ENCODE measurements around the gene ACP7. TPM values are rescaled to one million over a fixed set of nuclear protein-coding genes. Genes with fewer than 3 reads are reported as not detected.

ACP7 gene
- total and polyA plus RNA-seq, 12 donors, result not detected

- TF ChIP-seq, protein P1, sequence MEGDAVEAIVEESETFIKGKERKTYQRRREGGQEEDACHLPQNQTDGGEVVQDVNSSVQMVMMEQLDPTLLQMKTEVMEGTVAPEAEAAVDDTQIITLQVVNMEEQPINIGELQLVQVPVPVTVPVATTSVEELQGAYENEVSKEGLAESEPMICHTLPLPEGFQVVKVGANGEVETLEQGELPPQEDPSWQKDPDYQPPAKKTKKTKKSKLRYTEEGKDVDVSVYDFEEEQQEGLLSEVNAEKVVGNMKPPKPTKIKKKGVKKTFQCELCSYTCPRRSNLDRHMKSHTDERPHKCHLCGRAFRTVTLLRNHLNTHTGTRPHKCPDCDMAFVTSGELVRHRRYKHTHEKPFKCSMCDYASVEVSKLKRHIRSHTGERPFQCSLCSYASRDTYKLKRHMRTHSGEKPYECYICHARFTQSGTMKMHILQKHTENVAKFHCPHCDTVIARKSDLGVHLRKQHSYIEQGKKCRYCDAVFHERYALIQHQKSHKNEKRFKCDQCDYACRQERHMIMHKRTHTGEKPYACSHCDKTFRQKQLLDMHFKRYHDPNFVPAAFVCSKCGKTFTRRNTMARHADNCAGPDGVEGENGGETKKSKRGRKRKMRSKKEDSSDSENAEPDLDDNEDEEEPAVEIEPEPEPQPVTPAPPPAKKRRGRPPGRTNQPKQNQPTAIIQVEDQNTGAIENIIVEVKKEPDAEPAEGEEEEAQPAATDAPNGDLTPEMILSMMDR (IDR thresholded peaks at IDR 0.05), result no peak
- no peak for TF ChIP-seq POLR2A (IDR thresholded peaks at IDR 0.05)
- H3K27me3 ChIP-seq, result peaks cover 42% of the 10 kb centered on the region
- no peak for DNase-seq
- H3K36me3 ChIP-seq (replicated peaks in 1 of 2), result no peaks in the 10 kb centered on the region
- intact Hi-C loops (cut with DNase I), result no loop called here
- no peak overlapping the region for H3K27ac ChIP-seq
- H3K4me1 ChIP-seq (replicated peaks in 1 of 2), result no peaks in the 10 kb centered on the region
- no peak overlapping the region for H3K4me3 ChIP-seq
- H3K9me3 ChIP-seq (replicated peaks in 1 of 3), result no peaks in the 10 kb centered on the region
- 6 to 16% (median 10%) methylated on average over 11 to 14 of the region's 14 CpGs for WGBS, 4 donors
These were observed 577 bp upstream of the ACP7 start for GRCh38 chr19:39083599-39083982.

- Histone ChIP-seq H3K36me3 (replicated peaks in 1 of 2) (no peaks in the 10 kb centered on the region), H3K27ac (no peak overlapping the region), H3K27me3 (peaks cover 42% of the 10 kb centered on the region), H3K4me1 (replicated peaks in 1 of 2) (no peaks in the 10 kb centered on the region), H3K4me3 (no peak overlapping the region), H3K9me3 (replicated peaks in 1 of 3) (no peaks in the 10 kb centered on the region)
- WGBS, 4 donors, result 53 to 62% (median 60%) methylated on average over 6 to 7 of the region's 7 CpGs
- DNase-seq, result no peak
- intact Hi-C loops (cut with DNase I), result no loop called here
- TF ChIP-seq, protein P1 (IDR thresholded peaks at IDR 0.05), result no peak
- TF ChIP-seq POLR2A (IDR thresholded peaks at IDR 0.05), result no peak
These were observed 538 bp downstream of the ACP7 start for GRCh38 chr19:39084732-39085080.

- H3K4me3 ChIP-seq, result no peak overlapping the region
- H3K4me1 ChIP-seq (replicated peaks in 1 of 2), result no peaks in the 10 kb centered on the region
- no peak for TF ChIP-seq POLR2A (IDR thresholded peaks at IDR 0.05)
- TF ChIP-seq, protein P1 (IDR thresholded peaks at IDR 0.05), result no peak
- WGBS, 4 donors, result 78 to 81% (median 80%) methylated on average over 8 of the region's 8 CpGs
- H3K36me3 ChIP-seq (replicated peaks in 1 of 2), result no peaks in the 10 kb centered on the region
- no peaks in the 10 kb centered on the region for H3K9me3 ChIP-seq (replicated peaks in 1 of 3)
- peaks cover 42% of the 10 kb centered on the region for H3K27me3 ChIP-seq
- H3K27ac ChIP-seq, result no peak overlapping the region
- no peak for DNase-seq
- intact Hi-C loops (cut with DNase I), result no loop called here
These were observed 1.2 kb downstream of the ACP7 start for GRCh38 chr19:39085392-39085791.

DNA sequence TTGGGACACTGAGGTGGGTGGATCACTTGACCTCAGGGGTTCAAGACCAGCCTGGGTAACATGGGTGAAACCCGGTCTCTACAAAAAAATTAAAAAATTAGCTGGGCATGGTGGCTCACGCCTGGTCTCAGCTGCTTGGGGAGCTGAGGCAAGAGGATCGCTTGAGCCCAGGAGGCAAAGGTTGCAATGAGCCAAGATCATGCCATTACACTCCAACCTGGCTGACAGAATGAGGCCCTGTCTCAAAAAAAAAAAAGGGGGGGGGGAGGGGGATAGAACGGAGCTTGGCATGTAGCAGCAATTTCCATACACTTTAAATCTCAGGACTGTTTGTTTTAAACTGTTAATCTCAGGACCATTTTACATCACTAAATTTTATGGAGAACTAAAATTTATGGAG lies 2.2 kb downstream of the ACP7 start:
- H3K4me3 ChIP-seq, result no peak overlapping the region
- no peak for DNase-seq
- no peak overlapping the region for H3K27ac ChIP-seq
- intact Hi-C loops (cut with DNase I), result no loop called here
- H3K36me3 ChIP-seq (replicated peaks in 1 of 2), result no peaks in the 10 kb centered on the region
- TF ChIP-seq POLR2A (IDR thresholded peaks at IDR 0.05), result no peak
- TF ChIP-seq, protein P1 (IDR thresholded peaks at IDR 0.05), result no peak
- 67 to 83% (median 77%) methylated on average over 4 of the region's 4 CpGs for WGBS, 4 donors
- H3K4me1 ChIP-seq (replicated peaks in 1 of 2), result no peaks in the 10 kb centered on the region
- H3K27me3 ChIP-seq, result peaks cover 42% of the 10 kb centered on the region
- H3K9me3 ChIP-seq (replicated peaks in 1 of 3), result no peaks in the 10 kb centered on the region

All from adrenal gland (tissue), 12 donors.